NCI-H748 (cell line): ENCODE data around the gene VEGFA.
A peak's percentile ranks its signal among the peaks of the same experiment; 100 is the strongest.

ENCODE experiments used
- DNase-seq: peaks from one replicate; lab custom pipeline; 2025; ENCODE audit not compliant: unreplicated experiment; lab: John Stamatoyannopoulos, UW

VEGFA gene

GRCh38 chr6:43738877-43739641 is 31.0 kb upstream of the VEGFA start:
- DNase-seq, result peak; percentile 13

DNA sequence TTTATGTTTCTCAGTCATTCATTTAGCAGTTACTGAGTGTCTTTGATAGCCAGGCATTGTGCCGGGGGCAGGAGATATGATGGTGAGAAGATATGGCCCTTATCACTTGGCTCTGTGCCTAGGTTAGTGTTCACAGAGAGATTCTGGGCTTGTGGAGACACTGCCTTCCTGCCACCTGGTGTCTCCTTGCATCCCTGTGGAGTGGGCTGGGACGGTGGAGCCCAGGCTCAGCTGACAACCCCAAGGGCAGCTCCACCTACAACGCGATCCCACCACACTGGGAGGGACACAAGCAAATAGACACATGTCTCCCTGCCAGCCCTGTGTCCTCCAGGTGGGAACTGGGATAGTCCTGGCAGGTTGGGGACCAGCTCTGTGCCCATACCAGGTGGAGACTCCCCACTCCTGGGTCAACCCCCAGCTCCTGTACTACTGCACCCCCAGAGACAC is 30.3 kb upstream of the VEGFA start:
- DNase-seq, result no peak

- DNase-seq, result no peak
Measured at GRCh38 chr6:43740321-43740960, 29.6 kb upstream of the VEGFA start.

DNA sequence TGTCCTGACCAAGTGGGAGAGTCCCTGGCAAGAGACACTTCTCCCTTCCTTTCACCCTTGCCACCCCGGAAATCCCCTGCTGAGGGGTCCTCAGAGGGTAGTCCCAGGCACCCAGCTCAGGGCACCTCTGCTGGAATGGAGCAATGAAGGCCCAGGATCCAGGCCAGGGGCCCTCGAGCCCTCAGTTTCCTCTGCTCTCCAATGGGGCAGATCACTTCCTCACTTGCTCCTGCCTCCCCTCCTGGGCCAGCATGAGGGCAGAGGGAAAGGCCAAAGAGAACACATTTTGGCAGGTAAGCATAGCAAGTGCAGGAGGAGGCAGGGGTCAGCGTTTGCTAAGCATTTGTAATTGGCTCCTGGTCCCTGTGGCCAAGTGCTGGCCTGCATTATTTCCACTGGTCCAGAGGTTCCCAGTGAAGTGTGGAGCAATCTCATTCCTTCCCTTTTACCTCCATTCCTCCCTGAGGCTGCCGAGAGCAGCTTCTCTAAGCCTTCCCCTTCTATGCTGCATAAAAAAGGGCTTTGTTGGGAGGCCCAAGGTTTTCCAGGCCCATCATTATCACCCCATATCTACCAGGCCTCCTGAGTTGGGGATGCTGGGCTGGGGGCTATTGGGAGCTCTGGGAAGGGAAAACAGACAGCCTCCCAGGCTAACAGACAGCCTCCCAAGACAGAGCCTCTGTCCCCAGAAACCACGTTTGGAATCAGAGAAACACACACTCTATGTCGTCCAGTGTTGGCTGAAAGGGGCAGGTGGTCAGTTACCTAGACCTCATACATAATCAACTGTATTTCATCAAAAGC is 28.8 kb upstream of the VEGFA start:
- DNase-seq, result no peak

GRCh38 chr6:43741829-43742228 is 28.2 kb upstream of the VEGFA start:
- DNase-seq, result peak; percentile 43

DNA sequence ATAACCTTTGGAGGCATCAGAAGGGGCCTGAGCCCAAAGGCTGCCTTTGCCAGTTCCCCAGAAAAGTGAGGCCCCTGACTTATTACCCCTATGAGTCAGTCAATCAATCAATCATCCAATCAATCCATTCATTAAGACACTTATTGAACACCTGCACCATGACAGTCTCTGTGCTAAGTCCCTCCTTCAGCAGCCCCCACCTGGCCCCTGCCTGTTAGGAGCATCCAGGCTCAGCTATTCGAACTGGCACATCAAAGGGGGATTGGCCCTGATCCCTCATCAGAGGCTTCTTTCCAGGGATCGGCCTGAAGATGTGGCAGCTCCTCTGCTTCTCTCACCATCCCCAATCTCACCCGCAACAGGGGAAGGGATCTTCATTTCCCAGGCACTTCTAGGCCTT is 27.7 kb upstream of the VEGFA start:
- DNase-seq, result no peak

GRCh38 chr6:43742931-43743632 is 26.9 kb upstream of the VEGFA start:
- DNase-seq, result no peak

- DNase-seq, result no peak
Measured at GRCh38 chr6:43743682-43744381, 26.2 kb upstream of the VEGFA start.

DNA sequence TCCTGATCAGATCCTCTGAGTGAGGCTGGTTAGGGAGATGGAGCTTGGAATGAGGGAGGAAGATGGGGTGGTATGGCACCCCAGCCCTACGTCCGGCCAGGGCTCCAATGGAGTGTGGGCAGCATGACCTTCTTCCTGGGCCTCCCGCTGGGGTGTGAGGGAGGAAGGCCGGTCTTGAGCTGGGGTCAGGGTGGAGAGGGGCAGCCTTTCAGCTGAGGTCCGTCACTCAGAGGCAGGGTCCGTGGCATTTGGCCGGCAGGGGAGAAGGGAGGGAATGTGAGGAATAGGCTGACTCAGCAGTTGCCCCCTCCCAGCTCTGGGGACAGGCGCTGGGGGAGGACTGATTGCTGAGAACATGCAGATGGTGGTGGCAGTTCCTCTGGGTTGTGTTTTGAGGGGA is 25.5 kb upstream of the VEGFA start:
- no peak for DNase-seq

DNA sequence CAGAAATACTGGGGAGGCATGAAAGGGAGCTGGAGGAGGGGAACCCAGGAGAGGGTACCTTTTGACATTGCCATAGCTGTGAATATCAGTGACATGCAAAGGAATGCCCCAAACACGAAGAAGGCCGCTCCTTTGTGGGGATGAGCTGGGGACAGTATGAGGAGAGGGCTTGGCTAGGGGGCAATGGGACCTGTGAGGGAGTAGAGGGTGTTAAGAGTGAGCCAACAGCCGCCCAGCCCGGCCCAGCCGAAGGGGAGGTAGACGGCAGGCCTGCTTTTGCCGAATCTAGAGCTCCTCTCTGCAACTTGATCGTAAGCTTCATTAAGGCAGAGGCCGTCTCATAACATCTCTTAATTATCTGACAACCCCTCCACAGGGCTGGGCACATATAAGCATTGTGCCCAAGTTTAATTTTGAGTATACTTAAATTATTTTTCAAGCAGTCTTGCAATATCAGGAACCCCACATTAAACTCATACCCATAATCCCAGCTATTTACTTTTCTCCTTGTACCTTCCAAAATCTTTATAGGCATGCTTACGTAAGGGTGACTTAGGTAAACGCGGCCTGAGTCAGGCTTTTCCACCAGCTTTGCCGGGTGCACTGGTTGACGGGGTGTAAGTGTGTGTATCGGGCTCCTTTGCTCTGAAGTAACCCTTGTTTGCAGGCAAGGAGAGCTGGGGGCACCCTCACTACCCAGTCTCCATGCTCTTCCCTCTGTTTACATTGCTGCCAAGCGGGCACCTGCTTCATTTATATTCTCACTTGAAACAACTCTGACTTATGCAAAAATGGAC is 24.9 kb upstream of the VEGFA start:
- DNase-seq, result no peak

DNA sequence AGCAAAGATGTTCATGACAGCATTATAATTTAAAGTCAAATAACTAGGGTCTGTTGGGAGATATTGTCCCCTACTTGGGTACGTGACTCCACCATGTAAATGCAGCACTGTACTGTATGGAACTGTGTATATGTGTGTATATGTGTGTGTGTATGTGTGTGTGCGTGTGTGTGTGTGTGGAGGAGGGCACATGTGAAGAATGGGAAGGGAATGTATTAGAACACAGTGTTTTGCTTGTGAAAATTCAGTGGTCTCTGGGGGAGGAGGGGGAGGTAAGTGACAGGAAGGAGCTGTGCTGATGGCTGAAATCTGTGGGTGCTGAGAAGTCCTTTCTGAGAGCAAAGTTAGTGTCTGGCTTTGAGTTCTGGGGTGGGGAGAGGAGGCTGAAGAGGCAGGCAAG is 23.9 kb upstream of the VEGFA start:
- no peak for DNase-seq

- DNase-seq, result no peak
Measured at GRCh38 chr6:43746613-43747102, 23.4 kb upstream of the VEGFA start.

- peak; percentile 40 for DNase-seq
Measured at GRCh38 chr6:43747784-43748183, 22.2 kb upstream of the VEGFA start.

DNA sequence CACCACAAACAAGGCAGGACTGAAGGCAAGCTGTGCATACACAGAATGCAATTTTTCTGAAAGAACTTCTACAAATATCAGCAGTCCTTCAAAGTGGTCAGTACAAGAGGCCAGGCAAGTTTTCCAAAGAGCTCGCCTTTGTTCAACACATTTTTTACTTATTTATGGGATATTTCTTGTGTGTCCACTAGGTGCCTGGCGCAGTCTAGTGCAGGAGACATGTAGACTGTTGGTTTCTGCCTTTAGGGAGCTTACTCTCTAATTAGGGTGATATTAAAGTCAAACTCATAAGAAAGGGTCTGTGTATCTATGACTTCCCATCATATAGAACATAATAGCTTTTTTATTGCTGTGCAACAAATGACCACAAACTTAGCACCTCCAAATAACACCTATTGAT is 21.2 kb upstream of the VEGFA start:
- no peak for DNase-seq

- DNase-seq, result no peak
Measured at GRCh38 chr6:43749461-43749860, 20.6 kb upstream of the VEGFA start.

DNA sequence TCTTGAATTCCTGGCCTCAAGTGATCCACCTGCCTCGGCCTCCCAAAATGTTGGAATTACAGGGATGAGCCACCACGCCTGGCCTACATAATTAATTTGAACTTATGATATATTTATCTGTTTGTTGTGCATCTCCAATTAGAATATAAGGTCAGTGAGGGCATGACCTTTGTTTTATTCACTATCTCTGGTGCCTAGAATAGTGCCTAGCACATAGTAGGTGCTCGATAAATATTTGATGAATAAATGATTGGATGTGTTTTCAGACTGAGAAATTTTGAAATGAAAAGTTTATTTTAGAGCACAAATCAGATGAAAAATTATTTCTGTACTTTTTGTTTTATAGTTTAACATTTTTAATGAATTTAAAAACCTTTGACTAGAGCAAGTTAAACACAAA is 19.4 kb upstream of the VEGFA start:
- no peak for DNase-seq

GRCh38 chr6:43753570-43754183 is 16.3 kb upstream of the VEGFA start:
- DNase-seq, result no peak

DNA sequence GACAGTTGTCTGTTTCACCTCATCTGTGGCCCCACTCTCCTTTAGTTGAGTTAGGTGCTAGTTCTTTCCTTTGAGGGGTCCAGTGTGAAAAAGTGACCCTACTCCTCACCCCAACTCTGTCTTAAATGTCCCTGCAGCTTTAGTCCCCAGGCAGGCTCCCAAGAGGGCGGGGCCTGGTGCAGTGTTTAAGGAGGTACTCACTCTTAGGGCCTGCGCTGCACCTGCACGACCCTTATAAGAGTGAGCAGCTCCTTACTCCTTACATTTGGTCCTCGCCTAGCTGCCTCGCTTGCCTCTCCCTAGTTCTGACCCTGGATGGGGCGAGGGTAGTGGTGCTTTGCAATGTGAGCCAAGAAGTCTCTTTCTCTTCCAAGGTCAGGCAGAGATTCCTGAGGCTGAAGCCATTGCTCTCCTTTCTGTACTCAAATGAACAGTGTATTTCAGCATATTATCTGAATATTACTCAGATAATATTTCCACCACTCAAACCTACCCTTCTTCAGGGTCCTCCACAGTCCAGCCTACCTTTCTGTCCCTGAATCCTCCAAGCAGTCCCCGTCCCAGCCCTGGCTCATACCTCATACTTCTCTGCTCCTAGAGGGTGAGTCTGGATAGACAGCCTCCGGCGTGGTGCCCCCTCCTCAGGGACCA is 11.9 kb upstream of the VEGFA start:
- DNase-seq, result no peak

DNA sequence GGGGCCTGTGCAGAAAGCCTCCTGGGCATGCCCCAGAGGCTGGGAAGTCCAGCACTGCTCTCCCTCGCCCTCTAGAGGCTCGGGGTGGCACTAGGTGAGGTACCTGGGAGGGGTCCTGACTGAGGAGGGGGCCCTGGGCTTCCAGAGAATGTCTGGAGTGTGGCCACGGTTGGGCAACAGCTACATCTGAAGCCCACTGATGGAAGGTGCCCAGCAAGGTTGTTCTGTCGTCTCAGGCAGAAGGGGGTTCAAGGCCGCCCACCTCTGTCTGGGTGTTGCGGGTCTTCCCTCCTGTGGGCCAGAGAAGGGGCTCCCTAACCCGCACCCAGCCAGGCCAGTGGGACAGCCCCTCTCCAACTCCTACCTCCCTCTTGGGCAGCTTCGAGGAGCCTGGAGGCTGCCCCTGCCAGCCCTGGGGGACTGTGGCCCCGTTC is 11.4 kb upstream of the VEGFA start:
- peak; percentile 73 for DNase-seq
